GM19240 (cell line): Measurements from ENCODE around the gene RTTN.
"Not testable (repeated sequence)": the region's sequence is repeated elsewhere in the genome, so short reads cannot be mapped to it uniquely, and the experiment has no call there.

Source experiments
- DNase-seq: peaks from one replicate; pipeline ENCODE4 v3.0.0; 2011; ENCODE audit warnings: low spot score; ENCODE audit not compliant: insufficient read length

RTTN gene

DNA sequence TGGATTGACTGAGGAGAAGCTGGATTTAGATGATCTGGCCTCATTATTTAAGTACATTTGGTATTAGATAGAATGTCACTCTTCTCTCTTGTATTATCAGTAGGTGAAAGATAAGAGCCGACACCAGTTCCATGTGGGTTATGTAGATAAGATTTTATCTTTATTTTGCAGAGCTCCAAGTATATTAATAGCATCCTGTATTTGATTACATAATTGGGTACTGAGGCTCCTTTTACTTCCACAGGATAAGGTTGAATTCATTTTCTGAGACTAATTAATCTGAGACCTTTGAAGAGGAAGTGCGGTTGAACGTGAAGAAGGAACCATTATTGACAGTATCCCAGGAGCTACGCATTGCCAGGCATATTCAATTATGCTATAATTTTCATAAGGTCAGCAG lies 225.0 kb downstream of the RTTN start:
- no peak for DNase-seq

DNA sequence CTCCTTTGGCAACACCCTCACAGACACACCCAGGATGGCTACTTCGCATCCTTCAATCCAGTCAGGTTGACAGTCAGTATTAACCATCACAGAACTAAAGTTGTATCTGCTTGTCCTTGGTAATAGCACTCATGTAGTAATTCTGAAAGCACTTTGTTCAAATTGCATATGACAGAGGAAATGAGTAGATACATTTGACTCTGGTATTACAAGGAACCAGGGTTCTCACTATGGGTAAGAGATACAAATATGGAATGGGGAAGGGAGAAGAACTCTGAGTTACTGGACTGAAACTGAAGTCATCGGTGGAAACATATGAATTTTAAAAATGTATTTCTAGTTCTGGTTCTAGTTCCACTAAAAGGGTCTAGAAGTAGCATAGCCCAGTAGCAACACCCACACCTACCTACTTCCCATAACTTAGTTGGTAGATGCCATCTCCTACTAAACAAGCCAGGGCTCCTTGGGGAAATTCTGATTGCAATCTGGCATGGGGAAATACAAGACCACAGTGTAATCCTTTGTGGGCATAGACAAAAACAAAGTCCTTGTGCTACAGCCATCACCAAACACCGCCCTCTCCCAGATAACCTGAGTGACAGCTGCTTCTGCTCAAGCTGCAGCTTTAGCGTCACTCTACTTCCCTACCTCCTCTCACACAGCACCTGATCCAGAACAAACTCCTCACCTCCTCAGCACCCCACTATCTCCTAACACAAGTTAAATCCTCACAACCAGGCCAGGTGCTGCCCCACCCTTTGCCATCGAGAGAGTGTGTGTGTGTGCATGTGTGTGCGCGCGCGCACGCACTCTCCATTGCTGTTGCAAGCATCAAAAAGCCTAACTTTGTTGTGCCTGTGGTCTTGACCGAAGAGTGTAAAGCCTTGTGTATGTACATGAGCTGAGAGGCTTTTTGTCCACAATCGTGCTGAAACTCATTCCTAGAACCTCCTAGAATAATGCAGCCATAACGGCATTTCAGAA lies 226.5 kb downstream of the RTTN start:
- DNase-seq: no peak

DNA sequence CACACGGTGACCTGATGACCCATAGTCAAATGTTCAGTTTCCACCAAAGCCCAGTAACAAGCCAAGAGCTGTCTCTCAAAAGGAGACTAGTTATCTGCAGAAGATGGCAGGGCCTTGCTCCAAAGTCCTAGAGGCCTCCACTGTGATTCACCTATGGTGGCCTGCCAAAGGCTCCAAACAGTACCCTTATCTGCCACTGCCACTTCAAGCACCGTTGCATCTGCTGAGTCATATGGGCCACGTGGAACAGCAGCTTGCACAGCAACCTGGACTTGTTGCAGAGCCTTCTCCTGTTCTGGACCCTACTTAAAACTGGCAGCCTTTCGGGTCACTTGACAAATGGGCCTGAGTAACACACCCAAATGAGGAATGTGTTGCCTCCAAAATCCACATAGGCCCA lies 230.2 kb downstream of the RTTN start:
- not testable (repeated sequence) for DNase-seq

GRCh38 chr18:69974365-69974764 lies 231.1 kb downstream of the RTTN start:
- no peak for DNase-seq

- DNase-seq: no peak
Observed at GRCh38 chr18:69969491-69969890, 236.0 kb downstream of the RTTN start.

DNA sequence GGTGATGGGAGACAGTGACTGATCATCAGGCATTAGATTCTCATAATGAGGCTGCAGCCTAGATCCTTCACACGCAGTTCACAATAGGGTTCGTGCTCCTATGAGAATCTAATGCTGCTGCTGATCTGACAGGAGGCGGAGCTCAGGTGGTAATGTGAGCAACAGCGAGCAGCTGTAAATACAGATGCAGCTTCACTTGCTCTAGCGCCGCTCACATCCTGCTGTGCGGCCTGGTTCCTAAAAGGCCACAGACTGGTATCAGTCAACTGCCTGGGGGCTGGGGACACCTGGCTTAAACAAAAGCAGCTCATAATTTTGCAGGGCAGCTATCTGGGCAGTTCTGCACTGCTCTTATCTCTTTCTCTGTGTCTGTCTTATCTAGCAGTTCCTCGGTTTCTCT lies 237.4 kb downstream of the RTTN start:
- DNase-seq: no peak

DNA sequence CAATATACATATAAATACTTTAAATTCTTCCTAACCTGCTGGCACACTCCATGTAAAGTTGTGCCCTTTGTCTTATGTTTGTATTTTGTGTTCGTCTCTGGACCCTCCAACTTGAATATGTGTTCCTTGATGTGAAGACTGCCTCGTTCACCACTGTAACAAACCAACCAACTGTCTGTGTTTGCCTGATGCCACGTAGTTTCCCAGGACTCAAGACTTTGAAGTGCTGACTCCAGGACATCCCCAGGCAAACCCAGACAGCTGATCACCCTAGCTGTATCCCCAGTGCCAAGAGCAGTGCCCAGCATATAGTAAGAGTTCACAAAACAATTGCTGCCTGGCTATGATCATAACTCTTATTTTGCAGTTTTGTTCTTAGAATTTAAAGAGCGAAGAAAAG lies 242.3 kb downstream of the RTTN start:
- DNase-seq: no peak

DNA sequence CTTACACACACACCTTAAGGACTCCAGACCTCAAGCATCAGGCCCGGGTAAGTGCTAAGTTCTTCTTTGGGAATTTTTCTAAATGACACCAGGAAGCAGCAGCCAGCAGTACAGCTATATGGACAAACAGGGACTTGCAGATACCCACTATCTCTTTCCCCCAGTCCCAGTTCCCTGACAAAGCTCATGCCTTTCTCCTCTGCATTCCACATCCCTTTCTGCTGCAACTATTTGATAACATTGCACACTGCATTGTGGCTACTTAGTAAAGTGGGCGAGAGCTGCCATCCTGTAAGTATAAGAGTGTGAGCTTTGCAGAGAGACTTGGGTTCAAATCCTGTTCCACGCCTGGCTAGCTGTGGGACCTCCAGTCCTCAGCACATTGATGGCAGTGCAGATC lies 243.8 kb downstream of the RTTN start:
- no peak for DNase-seq

DNA sequence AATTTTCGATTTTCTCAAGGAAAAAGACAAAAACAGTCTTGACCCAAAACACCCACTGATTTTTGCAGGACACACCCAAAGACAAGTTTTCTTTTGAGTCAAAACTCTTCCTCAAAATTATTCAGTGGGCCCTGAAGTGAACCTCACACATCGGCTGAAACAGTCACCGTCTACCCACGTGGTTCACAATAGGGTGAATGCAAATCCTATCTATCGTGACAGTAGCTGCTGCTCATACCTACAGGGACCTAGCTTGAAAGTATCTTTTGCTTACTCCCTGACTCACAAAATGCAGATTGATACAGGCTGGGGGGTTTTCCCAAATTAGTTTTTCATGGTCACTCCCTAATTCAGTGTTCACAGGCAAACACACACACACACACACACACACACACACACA lies 247.1 kb downstream of the RTTN start:
- no peak for DNase-seq

- no peak for DNase-seq
Observed at GRCh38 chr18:69957747-69958146, 247.7 kb downstream of the RTTN start.

- no peak for DNase-seq
Observed at GRCh38 chr18:69956665-69957620, 248.5 kb downstream of the RTTN start.

GRCh38 chr18:69956057-69956456 lies 249.4 kb downstream of the RTTN start:
- no peak for DNase-seq

DNA sequence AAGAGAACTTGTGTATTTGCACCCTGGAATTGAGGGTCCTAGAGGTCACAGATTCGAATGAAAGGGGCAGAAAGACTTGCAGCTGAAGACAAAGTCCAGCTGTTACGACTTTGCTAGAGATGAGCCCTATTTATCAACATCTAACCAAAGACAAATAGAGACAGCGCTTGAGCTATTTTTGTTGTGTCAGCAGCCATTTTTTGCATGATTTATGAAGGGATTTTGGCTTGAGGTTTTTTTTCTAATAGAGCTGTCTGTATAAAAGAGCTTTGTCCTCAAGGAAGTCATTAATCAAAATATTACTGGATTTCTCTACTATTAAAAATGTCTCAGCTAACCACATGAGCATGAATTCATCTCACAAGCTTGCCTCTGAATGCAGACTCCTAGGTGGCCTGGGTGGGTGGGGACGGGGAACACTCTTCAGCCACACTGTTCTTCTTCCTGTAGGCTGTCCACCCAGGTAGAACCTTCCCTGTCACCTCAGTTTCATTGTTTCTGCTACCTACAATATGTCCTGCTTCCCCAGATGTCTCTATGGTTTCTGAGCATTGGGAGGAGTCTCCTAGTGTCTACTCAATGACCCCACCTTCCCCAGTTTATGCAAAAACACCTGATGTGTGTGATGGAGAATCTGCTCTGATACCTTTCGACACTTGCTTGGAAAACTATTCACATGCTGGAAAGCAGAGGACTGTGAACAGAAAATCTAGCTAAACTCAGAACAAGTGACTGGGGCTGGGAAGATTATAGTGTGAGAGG lies 250.6 kb downstream of the RTTN start:
- no peak for DNase-seq

DNA sequence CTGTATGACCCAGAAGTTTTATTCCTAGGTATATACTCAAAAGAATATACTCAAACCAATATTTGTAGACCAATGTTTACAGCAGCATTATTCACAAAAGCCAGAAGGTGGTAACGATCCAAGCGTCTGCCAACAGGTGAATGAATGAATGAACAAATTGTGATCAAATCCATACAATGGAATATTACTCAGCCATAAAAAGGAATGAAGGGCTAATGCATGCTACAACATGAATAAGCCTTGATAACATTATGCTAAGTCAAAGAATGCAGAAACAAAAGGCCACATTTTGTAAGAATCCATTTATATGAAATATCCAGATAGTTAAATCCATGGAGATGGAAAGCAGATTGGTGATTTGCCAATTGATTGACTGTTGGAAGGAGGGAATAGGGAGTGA lies 252.3 kb downstream of the RTTN start:
- DNase-seq: no peak
